ENCODE data around the gene BBOF1.
"Not testable (repeated sequence)": the region's sequence is repeated elsewhere in the genome, so short reads cannot be mapped to it uniquely, and the experiment has no call there.

Gene BBOF1

GRCh38 chr14:74105381-74105780 is 86.2 kb downstream of the BBOF1 start:
- no peak for DNase-seq

GRCh38 chr14:74109369-74109768 is 90.2 kb downstream of the BBOF1 start:
- DNase-seq = no peak

GRCh38 chr14:74111395-74112216 is 92.5 kb downstream of the BBOF1 start:
- DNase-seq = not testable (repeated sequence)

All from activated naive CD4-positive, alpha-beta T cell (primary cell).